Measurements from ENCODE around the gene RAX2.
A peak's percentile ranks its signal among the peaks of the same experiment; 100 is the strongest.

- peak; percentile 20 for TF ChIP-seq CTCF (IDR thresholded peaks at IDR 0.05; ENCODE audit: poor library complexity)
- no peak for TF ChIP-seq EZH2phosphoT487 (IDR thresholded peaks at IDR 0.05; ENCODE audit: low read depth, severe bottlenecking, unreplicated experiment)
Observed at GRCh38 chr19:3801412-3802096, 29.5 kb upstream of the RAX2 start.

All from hepatocyte (in vitro differentiated cells).